Ramos (cell line): ENCODE data around the gene C3orf52.

ENCODE experiments used
- in situ Hi-C: fragments of 300-500 bp; cut with MboI; formaldehyde crosslinking; loops from one replicate; pipeline ENCODE4 v1.14.3; 2022; ENCODE audit warnings: low sequenced_read_pairs; ENCODE audit not compliant: unreplicated experiment

Gene C3orf52

DNA sequence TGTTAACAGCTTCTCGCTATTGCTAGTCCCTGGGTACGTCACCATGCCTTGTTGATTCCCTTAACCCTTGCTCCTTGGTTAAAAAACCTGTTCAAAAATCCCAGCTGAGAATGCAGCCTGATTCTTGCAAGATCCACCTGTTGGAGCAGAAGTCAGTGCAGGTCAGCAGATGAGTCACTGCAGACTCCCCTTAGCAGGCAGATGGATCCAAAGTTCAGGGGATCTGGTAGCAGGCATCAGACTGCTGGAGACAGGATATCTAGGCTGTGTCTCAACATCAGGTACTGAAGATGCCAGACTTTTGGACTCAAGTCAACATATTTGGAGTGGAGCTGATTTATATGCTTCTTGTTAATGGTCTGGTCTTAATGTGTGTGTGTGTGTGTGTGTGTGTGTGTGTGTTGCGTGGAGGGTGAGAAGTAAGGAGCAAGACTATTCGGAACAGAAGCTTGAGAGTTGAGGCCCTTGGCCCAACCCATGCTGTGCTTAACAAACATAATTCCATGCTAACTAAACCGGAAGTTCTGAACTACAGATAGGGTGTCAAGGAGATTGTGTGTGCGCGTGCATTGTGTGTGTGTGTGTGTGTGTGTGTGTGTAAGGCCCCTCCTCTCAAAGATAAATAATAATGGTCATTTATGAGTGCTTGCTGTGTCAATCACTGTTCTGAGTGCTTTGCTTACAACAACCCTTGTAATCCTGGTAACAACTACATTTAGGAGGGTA is 1.0 kb upstream of the C3orf52 start:
- in situ Hi-C loops: no loop called here

- in situ Hi-C loops: no loop called here
Measured at GRCh38 chr3:112085735-112086075, 484 bp upstream of the C3orf52 start.

GRCh38 chr3:112086875-112087524 is 811 bp downstream of the C3orf52 start:
- in situ Hi-C loops: no loop called here

DNA sequence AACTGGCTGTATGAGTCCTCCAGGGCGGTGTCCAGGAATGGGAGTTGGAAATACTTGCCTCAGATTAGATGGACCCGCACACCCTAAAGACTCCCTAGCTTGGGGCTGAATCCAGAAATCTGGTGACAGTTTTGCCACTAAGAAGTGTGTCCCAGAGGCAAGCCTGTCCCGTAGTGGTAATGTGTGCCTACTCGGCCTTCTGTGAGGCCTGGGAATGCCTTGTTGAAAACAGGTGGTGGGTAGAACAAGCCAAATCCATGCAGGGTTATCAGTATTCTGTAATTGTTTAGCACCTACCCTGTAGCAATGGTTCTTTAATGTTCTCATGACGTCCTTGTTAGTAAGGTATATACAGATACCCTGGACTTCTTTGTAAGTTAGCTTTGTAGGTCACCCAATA is 1.6 kb downstream of the C3orf52 start:
- in situ Hi-C loops: no loop called here

DNA sequence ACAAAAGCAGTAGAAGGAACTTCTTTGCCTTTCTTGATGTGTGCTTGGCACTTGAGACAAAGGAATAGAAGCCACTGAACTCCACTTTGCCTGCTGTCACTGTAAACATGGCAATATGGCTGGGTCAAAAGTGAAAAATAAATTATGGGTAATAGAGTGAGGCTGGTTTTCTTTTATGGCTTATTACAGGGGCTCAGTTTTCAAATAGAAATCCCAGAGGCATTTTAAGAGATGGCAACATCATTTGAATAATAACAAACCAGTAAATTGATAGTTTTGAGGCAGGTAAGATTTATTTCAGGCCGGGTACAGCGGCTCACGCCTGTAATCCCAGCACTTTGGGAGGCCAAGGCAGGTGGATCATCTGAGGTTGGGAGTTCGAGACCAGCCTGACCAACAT is 2.8 kb downstream of the C3orf52 start:
- in situ Hi-C loops: no loop called here

DNA sequence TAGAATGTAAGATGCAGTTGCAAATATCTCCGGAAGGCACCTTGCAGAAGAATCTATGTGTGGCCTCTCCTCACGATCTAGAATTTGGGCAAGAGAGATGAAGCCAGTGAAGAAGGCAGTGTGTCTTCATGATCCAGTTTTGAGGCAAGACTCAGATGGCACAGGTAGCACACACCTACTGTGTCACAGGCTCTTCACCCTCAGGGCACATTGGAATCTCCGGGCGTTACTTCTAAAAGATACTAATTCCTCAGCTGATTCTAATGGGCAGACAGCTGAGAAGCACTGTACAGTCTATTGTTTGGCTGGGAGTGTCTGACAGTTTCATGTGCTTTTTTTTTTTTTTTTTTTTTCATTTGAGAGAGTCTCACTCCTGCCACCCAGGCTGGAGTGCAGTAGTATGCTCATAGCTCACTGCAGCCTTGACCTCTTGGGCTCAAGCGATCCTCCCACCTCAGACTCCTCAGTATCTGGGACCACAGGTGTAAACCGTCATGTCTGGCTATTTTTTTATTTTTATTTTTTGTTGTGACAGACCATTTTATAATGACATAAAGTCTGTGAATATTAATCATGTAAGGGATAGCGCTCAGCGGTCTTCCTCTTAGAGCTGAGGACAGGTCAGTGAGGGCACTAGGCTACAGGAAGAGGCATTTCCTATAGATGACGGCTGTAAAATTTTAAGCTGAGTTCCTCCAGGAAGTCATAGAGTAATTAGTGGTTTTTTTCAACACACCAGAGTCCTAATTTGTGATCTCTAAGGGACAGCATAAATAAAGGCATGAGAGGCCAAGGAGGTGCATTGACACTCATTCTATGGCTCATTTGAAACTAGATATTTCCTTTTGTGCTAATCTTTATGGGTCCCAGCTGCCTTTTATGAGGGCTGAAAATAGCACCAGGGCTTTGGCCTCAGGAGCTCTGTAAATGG is 4.0 kb downstream of the C3orf52 start:
- in situ Hi-C loops: no loop called here

- in situ Hi-C loops: no loop called here
Measured at GRCh38 chr3:112090887-112091586, 4.8 kb downstream of the C3orf52 start.

- in situ Hi-C loops: no loop called here
Measured at GRCh38 chr3:112092496-112093179, 6.4 kb downstream of the C3orf52 start.

GRCh38 chr3:112093180-112093522 is 7.0 kb downstream of the C3orf52 start:
- in situ Hi-C loops: no loop called here

DNA sequence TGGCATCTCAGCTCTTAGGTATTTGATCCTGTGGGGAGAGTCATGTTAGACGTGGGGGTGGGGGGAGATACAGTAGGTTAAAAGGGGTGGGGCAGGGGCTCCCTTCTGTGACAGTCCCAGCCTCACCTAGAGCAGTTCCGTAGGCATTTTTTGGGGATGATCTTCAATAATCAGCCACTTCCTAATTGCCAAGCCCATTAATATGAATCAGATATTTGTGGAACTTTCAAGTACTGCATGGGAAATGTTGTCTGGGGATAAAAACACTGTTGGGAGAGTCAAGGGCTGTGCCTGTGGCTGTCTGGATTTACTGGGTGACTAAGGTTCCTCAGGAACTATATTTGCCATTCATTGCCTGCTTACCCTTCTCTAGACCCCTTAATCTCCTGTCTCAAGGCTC is 9.5 kb downstream of the C3orf52 start:
- in situ Hi-C loops: no loop called here

DNA sequence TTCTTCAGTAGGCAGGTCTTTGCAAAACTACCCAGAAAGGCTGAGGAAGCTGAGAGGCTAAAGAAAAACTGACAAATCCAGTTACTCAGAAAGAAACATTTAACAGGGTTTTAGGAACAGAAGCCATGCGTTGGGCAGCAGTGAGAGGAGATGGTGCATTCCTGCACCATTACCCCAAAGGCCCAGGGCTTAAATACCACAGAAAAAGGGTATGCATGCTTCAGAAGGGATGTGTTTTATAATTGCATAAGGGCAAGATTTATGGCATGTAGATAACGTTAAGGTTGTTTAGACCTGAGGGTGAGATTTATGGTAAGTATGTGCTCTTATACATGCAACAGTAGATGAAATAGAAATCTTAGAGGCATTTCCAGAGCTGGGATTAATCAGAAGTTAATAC is 10.0 kb downstream of the C3orf52 start:
- in situ Hi-C loops: no loop called here

DNA sequence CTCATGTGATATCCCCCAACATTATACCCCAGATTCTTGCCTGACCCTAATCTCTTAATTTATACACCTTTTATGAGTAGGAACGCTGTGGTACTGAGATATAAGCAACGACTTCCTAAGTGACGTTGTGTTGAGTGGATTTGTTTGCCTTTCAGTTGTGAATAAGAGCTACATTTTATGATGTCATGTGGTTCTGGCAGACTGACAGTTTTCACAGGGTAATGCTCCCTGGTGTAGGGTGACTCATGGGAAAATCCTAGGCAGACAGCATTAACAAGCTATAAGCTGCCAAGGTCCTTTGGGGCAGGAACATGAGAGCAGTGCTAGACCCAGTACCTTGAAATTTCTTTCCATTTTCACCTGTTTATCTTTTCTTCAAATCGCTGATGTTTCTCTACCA is 11.2 kb downstream of the C3orf52 start:
- in situ Hi-C loops: no loop called here

DNA sequence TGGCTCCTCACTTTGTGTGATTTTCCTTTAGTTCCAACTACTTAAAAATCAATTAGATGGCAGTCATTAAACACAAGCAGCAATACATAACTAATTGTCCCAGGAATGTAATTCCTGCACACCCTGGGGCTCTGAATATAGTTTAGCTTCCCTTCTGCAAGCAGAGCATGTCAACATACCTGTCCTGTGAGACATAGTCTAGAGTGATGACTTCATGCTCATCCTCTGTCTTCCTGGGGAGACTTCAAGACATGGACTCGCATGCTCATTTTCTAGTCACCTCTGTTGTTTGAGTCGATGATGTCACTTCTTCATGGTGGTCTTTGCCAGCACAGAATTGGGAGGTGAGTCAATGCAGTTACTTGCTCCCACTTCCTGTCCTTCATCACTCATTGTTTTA is 15.7 kb downstream of the C3orf52 start:
- in situ Hi-C loops: loop anchor here (25.0 kb wide), 2 partner anchors 185 to 885 kb away; partner anchors contain the start of genes CD200R1, GTPBP8 and SLC9C1

DNA sequence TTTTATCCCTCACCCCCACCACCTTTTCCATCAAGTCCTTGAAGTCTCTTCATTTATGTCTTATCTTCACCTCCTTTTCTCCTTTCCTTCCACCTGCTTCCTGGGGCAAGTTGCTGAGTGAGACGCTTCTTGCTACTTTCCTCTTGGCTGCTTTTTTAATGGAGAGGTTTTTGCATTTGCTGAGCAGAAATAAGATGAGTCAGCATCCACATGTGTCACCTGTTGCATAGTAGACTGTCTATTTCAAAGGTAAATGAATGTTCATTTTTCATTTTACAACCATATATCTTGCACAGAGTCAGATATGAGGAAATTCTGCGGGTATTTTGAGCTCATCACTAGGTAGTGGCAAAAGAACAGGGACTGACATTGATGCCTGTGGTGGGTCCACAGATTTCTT is 18.6 kb downstream of the C3orf52 start:
- in situ Hi-C loops: loop anchor here (25.0 kb wide), 2 partner anchors 183 to 883 kb away; partner anchors contain the start of genes CD200R1, GTPBP8 and SLC9C1

GRCh38 chr3:112109322-112109721 is 23.1 kb downstream of the C3orf52 start:
- in situ Hi-C loops: loop anchor here (25.0 kb wide), 2 partner anchors 178 to 878 kb away; partner anchors contain the start of genes CD200R1, GTPBP8 and SLC9C1

GRCh38 chr3:112111785-112112402 is 25.7 kb downstream of the C3orf52 start:
- in situ Hi-C loops: loop anchor here (10.0 to 25.0 kb wide), 3 partner anchors 175 to 875 kb away; partner anchors contain the start of genes CD200R1, GTPBP8 and SLC9C1

DNA sequence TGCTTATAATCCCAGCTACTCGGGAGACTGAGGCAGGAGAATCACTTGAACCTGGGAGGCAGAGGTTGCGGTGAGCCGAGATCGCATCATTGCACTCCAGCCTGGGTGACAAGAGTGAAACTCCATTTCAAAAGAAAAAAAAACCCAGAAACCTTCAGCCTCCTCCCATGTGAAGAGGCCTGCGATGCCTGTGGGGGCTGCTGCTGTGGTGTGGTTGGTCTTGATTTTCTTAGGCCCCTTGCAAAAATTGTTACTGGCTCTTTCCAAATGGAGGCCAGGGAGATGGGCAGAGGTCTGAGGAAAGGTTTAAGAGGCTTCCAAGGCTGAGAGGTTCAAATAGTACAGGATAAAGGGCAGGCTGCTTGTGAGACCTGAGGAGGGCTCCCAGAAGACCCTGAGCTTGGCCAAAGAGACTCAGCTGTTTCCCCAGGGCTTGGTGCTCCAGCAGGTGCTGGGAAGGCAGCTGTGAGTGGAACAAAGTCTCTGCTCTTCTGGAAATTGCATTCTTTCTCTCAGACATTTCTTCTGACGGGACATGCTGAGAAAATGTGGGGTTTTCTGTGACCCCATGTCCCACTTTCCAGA is 28.5 kb downstream of the C3orf52 start:
- in situ Hi-C loops: loop anchor here (10.0 to 25.0 kb wide), 3 partner anchors 173 to 873 kb away; partner anchors contain the start of genes CD200R1, GTPBP8 and SLC9C1

GRCh38 chr3:112115161-112115739 is 29.1 kb downstream of the C3orf52 start:
- in situ Hi-C loops: loop anchor here (10.0 to 25.0 kb wide), 3 partner anchors 172 to 872 kb away; partner anchors contain the start of genes CD200R1, GTPBP8 and SLC9C1
